GM21825 (cell line): Measurements from ENCODE around the gene KANK4.
"Not testable (repeated sequence)": the region's sequence is repeated elsewhere in the genome, so short reads cannot be mapped to it uniquely, and the experiment has no call there.

Source experiments
- ATAC-seq: cut with Tn5 transposase; IDR thresholded peaks from one replicate; pipeline ENCODE4 v1.9.1; 2021; ENCODE audit warnings: mild to moderate bottlenecking, moderate library complexity; ENCODE audit not compliant: unreplicated experiment

Gene KANK4

GRCh38 chr1:62276791-62277190 lies 42.4 kb downstream of the KANK4 start:
- no peak for ATAC-seq

- ATAC-seq, result no peak
Measured at GRCh38 chr1:62274496-62275485, 44.4 kb downstream of the KANK4 start.

- ATAC-seq, result no peak
Measured at GRCh38 chr1:62273953-62274352, 45.3 kb downstream of the KANK4 start.

- ATAC-seq, result peak; percentile 96
Measured at GRCh38 chr1:62271948-62272728, 47.1 kb downstream of the KANK4 start.

GRCh38 chr1:62271134-62271533 lies 48.1 kb downstream of the KANK4 start:
- no peak for ATAC-seq

GRCh38 chr1:62269851-62270495 lies 49.3 kb downstream of the KANK4 start:
- no peak for ATAC-seq

GRCh38 chr1:62269439-62269838 lies 49.8 kb downstream of the KANK4 start:
- ATAC-seq, result no peak

GRCh38 chr1:62268315-62268714 lies 50.9 kb downstream of the KANK4 start:
- ATAC-seq, result no peak

GRCh38 chr1:62265956-62266935 lies 53.0 kb downstream of the KANK4 start:
- no peak for ATAC-seq

- no peak for ATAC-seq
Measured at GRCh38 chr1:62263814-62264353, 55.4 kb downstream of the KANK4 start.

- no peak for ATAC-seq
Measured at GRCh38 chr1:62263006-62263813, 56.0 kb downstream of the KANK4 start.

GRCh38 chr1:62260688-62261087 lies 58.5 kb downstream of the KANK4 start:
- ATAC-seq, result no peak

- no peak for ATAC-seq
Measured at GRCh38 chr1:62259551-62259950, 59.7 kb downstream of the KANK4 start.

GRCh38 chr1:62250126-62250726 lies 69.0 kb downstream of the KANK4 start:
- ATAC-seq, result no peak

GRCh38 chr1:62247391-62248168 lies 71.7 kb downstream of the KANK4 start:
- ATAC-seq, result no peak

- ATAC-seq, result no peak
Measured at GRCh38 chr1:62245201-62245600, 74.0 kb downstream of the KANK4 start.

GRCh38 chr1:62244380-62244779 lies 74.9 kb downstream of the KANK4 start:
- ATAC-seq, result not testable (repeated sequence)
